ENCODE data around the gene CDC27.
"Not testable (repeated sequence)": the region's sequence is repeated elsewhere in the genome, so short reads cannot be mapped to it uniquely, and the experiment has no call there.

DNA sequence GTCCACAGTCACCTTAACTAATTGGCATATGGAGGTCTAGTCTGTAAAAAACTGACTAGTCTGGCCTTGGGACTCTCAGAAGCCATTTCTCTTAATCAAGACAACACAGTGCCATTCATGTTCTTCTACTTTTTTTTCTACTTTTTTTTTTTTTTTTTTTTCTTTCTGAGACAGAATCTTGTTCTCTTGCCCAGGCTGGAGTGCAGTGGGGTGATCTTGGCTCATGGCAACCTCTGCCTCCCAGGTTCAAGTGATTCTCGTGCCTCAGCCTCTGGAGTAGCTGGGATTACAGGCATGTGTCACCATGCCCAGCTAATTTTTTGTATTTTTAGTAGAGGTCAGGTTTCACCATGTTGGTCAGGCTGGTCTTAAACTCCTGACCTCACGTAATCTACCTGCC lies 65.8 kb downstream of the CDC27 start:
- not testable (repeated sequence) for TF ChIP-seq CTCF (conservative IDR thresholded peaks at IDR 0.05; ENCODE audit: low read depth, low read length); CEBPB (IDR thresholded peaks at IDR 0.05; ENCODE audit: low read depth, low read length)
- TF ChIP-seq, protein P1, sequence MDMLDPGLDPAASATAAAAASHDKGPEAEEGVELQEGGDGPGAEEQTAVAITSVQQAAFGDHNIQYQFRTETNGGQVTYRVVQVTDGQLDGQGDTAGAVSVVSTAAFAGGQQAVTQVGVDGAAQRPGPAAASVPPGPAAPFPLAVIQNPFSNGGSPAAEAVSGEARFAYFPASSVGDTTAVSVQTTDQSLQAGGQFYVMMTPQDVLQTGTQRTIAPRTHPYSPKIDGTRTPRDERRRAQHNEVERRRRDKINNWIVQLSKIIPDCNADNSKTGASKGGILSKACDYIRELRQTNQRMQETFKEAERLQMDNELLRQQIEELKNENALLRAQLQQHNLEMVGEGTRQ (IDR thresholded peaks at IDR 0.05; ENCODE audit: low read depth, low read length): not testable (repeated sequence)
